Tibial nerve (tissue), 4 donors: ENCODE results near the gene PARP3. TPM values are rescaled to one million over a fixed set of nuclear protein-coding genes. Genes with fewer than 3 reads are reported as not detected.

Source experiments
- DNase-seq, 2 donors: peaks; one replicate each; pipeline ENCODE4 v3.0.0-alpha.2; 2019; ENCODE audit warnings: low spot score in 2 of 2
- H3K27ac ChIP-seq, 4 donors: fragments of 200-600 bp; sonication (generic) in 3 of 4; one replicate each; pipeline ENCODE4 v1.5.1; 2017 to 2019; ENCODE audit warnings: mild to moderate bottlenecking in 1 of 4
- H3K27me3 ChIP-seq, 2 donors: fragments of 200-600 bp; sonication (generic) in 1 of 2; one replicate each; pipeline versions ENCODE4 v1.5.1 to v1.6.0; 2017 to 2019
- H3K36me3 ChIP-seq, 3 donors: fragments of 200-600 bp; sonication (generic); one replicate each; pipeline ENCODE4 v1.5.1; 2018 to 2019
- H3K4me1 ChIP-seq, 4 donors: fragments of 200-600 bp; sonication (generic) in 3 of 4; one replicate each; pipeline ENCODE4 v1.5.1; 2017 to 2019
- H3K4me3 ChIP-seq, 4 donors: fragments of 200-600 bp; sonication (generic) in 3 of 4; one replicate each; pipeline ENCODE4 v1.5.1; 2017 to 2019; ENCODE audit warnings: mild to moderate bottlenecking in 1 of 4, moderate library complexity in 1 of 4
- H3K9me3 ChIP-seq, 4 donors: fragments of 200-600 bp; sonication (generic) in 3 of 4; one replicate each; pipeline ENCODE4 v1.5.1; 2017 to 2019
- EP300 ChIP-seq, 2 donors: sonication (generic); formaldehyde crosslinking; IDR thresholded peaks; one replicate each; pipeline ENCODE4 v1.6.1; 2017; ENCODE audit warnings: antibody characterized with exemption in 2 of 2, mild to moderate bottlenecking in 1 of 2
- POLR2A ChIP-seq, 2 donors: fragments of 450-650 bp; IDR thresholded peaks; one replicate each; pipeline ENCODE4 v1.6.1; 2017; ENCODE audit warnings: antibody characterized with exemption in 2 of 2, mild to moderate bottlenecking in 2 of 2, moderate library complexity in 2 of 2
- WGBS, 2 donors: methylation state at CpG; one replicate each; pipeline ENCODE4 v1.1.5; 2018; 5-methylcytosine and 5-hydroxymethylcytosine counted together
- total RNA-seq, 4 donors: library from RNA; depleted of rRNA; stranded (reverse); fragments of >200 nt; gene quantifications; one replicate each; pipeline ENCODE4 v1.1.0, GENCODE V29; 2016
- TF ChIP-seq, protein P1 (sequence below), 5 experiments: fragments of 200-600 bp in 3 of 5; fragments of 450-650 bp in 2 of 5; sonication (generic) in 3 of 5; IDR thresholded peaks; one replicate each; pipeline ENCODE4 v1.5.1; 2016 to 2019; ENCODE audit warnings: antibody characterized with exemption in 5 of 5, mild to moderate bottlenecking in 3 of 5, moderate library complexity in 2 of 5

The PARP3 gene
- total RNA-seq, 4 donors from 2014 or later, result 19.9 to 55.9 (median 40.6) TPM

DNA sequence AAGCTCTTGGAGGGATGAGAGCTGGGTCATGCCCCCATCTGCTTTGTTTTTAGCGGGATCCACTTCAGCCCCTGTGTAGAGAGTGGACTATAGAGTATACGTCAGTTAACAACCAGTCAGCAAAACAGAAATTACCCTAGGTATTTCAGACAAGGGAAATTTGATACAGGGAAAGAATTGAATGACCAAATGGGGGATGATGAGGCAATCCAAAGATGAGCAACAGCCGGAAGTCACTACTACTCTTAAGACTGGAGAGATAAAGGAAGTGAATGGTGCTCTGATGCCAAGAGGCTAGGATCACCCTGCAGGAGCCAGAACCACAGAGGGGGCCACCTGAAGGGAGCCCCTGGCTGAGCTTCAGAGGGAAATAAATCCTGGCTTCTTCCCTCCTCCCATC lies 11.3 kb downstream of the PARP3 start:
- Histone ChIP-seq H3K4me3 (no peak overlapping the region), H3K4me1 (peaks cover 0 to 22% (median 10%) of the 10 kb centered on the region in 4 donors), H3K36me3 (peaks cover 0 to 24% (median 0%) of the 10 kb centered on the region in 3 donors), H3K27me3 (no peaks in the 10 kb centered on the region), H3K9me3 (no peaks in the 10 kb centered on the region), H3K27ac (no peak overlapping the region)
- no peak for DNase-seq
- no peak for TF ChIP-seq POLR2A (IDR thresholded peaks at IDR 0.05)
- TF ChIP-seq, protein P1, sequence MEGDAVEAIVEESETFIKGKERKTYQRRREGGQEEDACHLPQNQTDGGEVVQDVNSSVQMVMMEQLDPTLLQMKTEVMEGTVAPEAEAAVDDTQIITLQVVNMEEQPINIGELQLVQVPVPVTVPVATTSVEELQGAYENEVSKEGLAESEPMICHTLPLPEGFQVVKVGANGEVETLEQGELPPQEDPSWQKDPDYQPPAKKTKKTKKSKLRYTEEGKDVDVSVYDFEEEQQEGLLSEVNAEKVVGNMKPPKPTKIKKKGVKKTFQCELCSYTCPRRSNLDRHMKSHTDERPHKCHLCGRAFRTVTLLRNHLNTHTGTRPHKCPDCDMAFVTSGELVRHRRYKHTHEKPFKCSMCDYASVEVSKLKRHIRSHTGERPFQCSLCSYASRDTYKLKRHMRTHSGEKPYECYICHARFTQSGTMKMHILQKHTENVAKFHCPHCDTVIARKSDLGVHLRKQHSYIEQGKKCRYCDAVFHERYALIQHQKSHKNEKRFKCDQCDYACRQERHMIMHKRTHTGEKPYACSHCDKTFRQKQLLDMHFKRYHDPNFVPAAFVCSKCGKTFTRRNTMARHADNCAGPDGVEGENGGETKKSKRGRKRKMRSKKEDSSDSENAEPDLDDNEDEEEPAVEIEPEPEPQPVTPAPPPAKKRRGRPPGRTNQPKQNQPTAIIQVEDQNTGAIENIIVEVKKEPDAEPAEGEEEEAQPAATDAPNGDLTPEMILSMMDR (IDR thresholded peaks at IDR 0.05), result no peak
- TF ChIP-seq EP300 (IDR thresholded peaks at IDR 0.05), result no peak
- 60 to 71% methylated on average over 3 of the region's 3 CpGs for WGBS, 2 donors

DNA sequence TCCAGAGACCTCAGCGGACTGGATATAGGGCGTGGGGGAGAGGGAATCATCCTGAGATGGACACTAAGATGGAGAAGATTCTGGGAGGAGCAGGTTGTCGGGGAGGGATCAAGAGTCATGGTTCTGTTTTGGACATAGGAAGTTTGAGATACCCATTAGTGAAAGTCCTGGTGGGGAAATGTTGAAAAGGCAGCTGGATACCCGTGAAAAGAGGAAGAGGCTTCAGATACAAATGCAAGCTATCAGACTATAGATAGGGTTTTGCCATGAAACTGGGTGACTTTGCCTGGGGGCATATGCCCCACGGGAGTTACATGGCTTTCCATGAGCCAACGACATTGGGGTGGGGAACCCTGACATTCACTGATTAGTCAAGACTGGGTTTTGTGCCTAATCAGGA lies 11.9 kb downstream of the PARP3 start:
- Histone ChIP-seq H3K4me1 (peaks cover 0 to 22% (median 10%) of the 10 kb centered on the region in 4 donors), H3K9me3 (no peaks in the 10 kb centered on the region)

DNA sequence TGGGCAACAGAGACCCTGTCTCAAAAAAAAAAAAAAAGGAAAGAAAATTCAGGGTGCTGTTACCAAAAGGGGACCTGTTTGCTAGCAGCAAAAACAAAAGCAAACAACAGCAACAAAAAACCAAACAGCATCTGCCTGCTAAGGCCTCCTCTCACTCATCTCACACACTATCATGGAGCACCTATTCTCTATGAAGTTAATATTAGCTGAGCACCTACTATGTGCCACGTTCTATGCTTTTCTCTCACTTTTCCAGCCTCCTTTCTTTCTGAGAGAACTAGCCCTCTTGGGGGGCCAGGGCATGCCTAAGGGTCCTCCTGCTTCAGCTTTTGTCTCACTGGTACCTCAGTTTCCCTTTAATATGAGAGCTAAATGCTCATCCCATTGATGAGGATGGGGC lies 12.6 kb downstream of the PARP3 start:
- no peaks in the 10 kb centered on the region for H3K27me3 ChIP-seq
- no peak for DNase-seq
- peaks cover 0 to 27% (median 0%) of the 10 kb centered on the region in 3 donors for H3K36me3 ChIP-seq
- peaks cover 0 to 22% (median 10%) of the 10 kb centered on the region in 4 donors for H3K4me1 ChIP-seq
- WGBS, 2 donors, result 87 to 100% methylated on average over 1 of the region's 1 CpG
- H3K9me3 ChIP-seq, result no peaks in the 10 kb centered on the region
- no peak overlapping the region for H3K4me3 ChIP-seq
- no peak for TF ChIP-seq EP300 (IDR thresholded peaks at IDR 0.05)
- TF ChIP-seq, protein P1 (IDR thresholded peaks at IDR 0.05), result no peak
- no peak for TF ChIP-seq POLR2A (IDR thresholded peaks at IDR 0.05)
- no peak overlapping the region for H3K27ac ChIP-seq

More for the DNA sequence above, 11.9 kb downstream of the PARP3 start:
- WGBS, 2 donors, result 70 to 78% methylated on average over 6 of the region's 6 CpGs
- H3K27ac ChIP-seq, result no peak overlapping the region
- DNase-seq, result no peak
- no peaks in the 10 kb centered on the region for H3K27me3 ChIP-seq
- H3K36me3 ChIP-seq, result peaks cover 0 to 24% (median 0%) of the 10 kb centered on the region in 3 donors
- TF ChIP-seq EP300 (IDR thresholded peaks at IDR 0.05) (no peak), POLR2A (IDR thresholded peaks at IDR 0.05) (no peak)
- TF ChIP-seq, protein P1 (IDR thresholded peaks at IDR 0.05), result no peak
- H3K4me3 ChIP-seq, result no peak overlapping the region

DNA sequence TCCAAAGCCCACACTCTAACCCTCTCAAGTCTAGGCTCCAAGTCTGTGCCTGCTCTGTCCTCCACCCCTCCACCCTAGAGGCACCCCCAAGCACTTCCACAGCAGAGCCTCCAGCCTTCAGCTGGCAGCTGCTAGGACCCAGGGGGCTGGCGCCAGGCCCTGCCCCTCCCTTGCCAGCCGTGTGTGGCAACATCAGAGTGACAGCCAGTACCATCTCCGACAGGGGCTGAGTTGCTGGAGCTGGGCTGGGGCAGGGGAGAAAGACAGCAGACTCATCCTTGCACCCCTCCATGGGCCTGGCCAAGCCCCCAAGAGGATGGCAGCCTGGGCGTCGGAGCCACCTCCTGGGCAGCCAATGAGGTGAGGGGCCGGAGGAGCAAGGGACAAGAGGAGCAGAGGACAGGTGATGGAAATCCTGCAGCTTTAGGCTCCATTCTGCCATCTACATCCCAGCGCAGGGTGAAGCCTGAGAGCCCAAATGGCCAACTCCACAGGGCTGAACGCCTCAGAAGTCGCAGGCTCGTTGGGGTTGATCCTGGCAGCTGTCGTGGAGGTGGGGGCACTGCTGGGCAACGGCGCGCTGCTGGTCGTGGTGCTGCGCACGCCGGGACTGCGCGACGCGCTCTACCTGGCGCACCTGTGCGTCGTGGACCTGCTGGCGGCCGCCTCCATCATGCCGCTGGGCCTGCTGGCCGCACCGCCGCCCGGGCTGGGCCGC lies 13.2 kb downstream of the PARP3 start, which contains the start of gene GPR62:
Gene GPR62 (plus strand): TSS at position 207 of the 718 bp plus-strand sequence. CDS start 272 bp downstream, at position 479.
- 48 to 50% methylated on average over 9 to 30 of the region's 33 CpGs for WGBS, 2 donors

More for the DNA sequence above, 13.2 kb downstream of the PARP3 start, which contains the start of gene GPR62:
- no peaks in the 10 kb centered on the region for H3K9me3 ChIP-seq
- peak within 1 kb of the TSS; percentile 19 to 58 (median 46) for H3K4me3 ChIP-seq
- peaks cover 0 to 23% (median 10%) of the 10 kb centered on the region in 4 donors for H3K4me1 ChIP-seq
- H3K27me3 ChIP-seq, result no peaks in the 10 kb centered on the region
- TF ChIP-seq EP300 (IDR thresholded peaks at IDR 0.05), result no peak
- TF ChIP-seq, protein P1 (IDR thresholded peaks at IDR 0.05), result no peak
- no peak for TF ChIP-seq POLR2A (IDR thresholded peaks at IDR 0.05)
- H3K36me3 ChIP-seq, result peaks cover 0 to 33% (median 0%) of the 10 kb centered on the region in 3 donors
- peak within 1 kb of the TSS; percentile 38 to 89 (median 82) for H3K27ac ChIP-seq
- DNase-seq, result no peak
